Activated CD8-positive, alpha-beta memory T cell treated with anti-CD3 and anti-CD28 coated beads, Interleukin-2, amount 50 U/mL, for 24 hours (primary cell): Measurements from ENCODE around the gene SNORC.

Source experiments
- DNase-seq: peaks from one replicate; pipeline ENCODE4 v3.0.0-alpha.2; 2020; ENCODE audit errors: extremely low read depth

SNORC gene

GRCh38 chr2:232869138-232870017, 686 bp upstream of the SNORC start:
- DNase-seq: no peak

GRCh38 chr2:232870766-232871371, 805 bp downstream of the SNORC start:
- DNase-seq: no peak

- no peak for DNase-seq
Observed at GRCh38 chr2:232871418-232871834, 1.4 kb downstream of the SNORC start.

DNA sequence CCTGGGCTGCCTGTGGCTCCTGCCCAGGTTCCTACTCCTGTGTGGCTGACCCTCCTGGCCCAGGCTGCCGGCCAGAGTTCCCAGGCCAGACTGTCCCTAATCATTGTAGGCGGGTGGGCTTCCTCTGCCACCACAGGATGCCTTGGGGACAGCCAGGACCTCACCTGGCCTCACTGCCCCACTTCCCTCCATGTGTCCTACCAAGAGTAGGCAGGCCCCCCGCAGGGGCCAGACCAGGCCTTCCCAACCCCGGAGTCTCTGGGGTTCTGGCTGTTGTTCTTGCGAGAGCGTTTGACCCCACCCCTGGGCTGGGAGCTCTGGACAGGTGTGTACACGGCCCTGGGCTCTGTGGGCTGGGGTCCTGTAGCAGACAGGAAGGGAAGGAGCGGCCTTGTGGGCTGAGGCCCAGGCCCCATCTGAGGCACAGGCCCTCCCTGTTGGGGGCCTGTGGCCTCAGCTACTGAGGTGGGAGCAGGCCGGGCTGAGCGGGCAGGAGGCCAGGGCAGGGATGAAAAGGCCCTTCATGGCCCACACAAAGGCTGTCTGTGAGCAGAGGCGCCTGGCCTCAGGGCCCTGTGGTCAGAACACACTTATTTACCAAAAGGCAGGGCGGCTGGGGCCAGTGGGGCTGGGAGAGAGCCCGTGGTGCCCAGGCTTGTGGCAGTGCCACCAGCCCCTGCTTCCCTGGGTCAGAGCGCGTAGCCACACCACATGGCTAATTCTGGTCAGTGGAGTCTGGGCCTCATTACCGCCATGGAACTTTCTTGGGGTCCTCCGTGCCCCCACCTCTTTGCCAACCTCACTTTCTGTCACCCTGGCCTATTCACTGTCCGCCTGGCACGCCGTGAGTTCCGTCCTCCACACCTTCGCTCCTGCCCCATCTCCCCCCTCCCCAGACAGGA, 2.0 kb downstream of the SNORC start:
- no peak for DNase-seq

GRCh38 chr2:232872826-232873225, 2.8 kb downstream of the SNORC start:
- no peak for DNase-seq

- no peak for DNase-seq
Observed at GRCh38 chr2:232873292-232873908, 3.3 kb downstream of the SNORC start.

GRCh38 chr2:232873909-232874641, 4.0 kb downstream of the SNORC start:
- DNase-seq: no peak

- DNase-seq: no peak
Observed at GRCh38 chr2:232874677-232875223, 4.7 kb downstream of the SNORC start.

GRCh38 chr2:232875256-232876121, 5.4 kb downstream of the SNORC start:
- no peak for DNase-seq

DNA sequence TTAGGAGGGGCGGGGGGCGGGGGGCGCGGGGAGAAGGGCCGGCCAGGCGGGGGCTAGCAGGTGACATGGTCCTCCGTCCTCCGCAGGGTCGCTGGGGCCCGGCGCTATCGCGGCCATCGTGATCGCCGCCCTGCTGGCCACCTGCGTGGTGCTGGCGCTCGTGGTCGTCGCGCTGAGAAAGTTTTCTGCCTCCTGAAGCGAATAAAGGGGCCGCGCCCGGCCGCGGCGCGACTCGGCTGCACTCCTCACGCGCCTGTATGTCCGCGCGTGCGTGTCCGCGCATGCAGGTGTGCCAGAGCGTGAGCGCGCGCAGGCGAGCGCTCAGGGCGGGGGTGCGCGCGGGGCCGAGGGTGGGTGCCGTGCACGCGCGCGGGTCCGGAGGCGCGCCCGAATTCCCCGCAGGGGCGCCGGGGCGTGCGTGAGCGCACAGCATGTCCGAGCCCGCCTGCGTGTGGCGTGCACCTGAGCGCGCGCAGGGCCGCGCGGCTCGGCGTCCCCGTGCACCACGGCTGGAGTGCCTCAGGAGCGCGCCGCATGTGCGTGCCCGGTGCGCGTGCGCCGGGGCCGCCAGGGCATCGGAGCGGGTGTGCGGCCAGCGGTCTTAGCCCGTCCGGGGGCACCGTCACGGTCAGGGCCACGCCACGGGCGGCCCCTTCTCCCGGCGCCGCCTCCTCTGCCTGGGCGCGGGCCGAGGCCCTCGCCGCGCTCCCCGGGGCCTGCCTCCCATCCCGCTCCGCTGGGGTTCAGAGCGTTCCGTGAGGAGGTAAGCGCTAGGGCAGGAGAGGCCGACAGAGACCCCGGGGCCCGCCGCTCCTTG, 6.3 kb downstream of the SNORC start:
- DNase-seq: no peak

GRCh38 chr2:232876978-232877441, 6.9 kb downstream of the SNORC start:
- no peak for DNase-seq

- DNase-seq: no peak
Observed at GRCh38 chr2:232877940-232878511, 8.0 kb downstream of the SNORC start.

GRCh38 chr2:232878855-232879617, 9.0 kb downstream of the SNORC start:
- no peak for DNase-seq

DNA sequence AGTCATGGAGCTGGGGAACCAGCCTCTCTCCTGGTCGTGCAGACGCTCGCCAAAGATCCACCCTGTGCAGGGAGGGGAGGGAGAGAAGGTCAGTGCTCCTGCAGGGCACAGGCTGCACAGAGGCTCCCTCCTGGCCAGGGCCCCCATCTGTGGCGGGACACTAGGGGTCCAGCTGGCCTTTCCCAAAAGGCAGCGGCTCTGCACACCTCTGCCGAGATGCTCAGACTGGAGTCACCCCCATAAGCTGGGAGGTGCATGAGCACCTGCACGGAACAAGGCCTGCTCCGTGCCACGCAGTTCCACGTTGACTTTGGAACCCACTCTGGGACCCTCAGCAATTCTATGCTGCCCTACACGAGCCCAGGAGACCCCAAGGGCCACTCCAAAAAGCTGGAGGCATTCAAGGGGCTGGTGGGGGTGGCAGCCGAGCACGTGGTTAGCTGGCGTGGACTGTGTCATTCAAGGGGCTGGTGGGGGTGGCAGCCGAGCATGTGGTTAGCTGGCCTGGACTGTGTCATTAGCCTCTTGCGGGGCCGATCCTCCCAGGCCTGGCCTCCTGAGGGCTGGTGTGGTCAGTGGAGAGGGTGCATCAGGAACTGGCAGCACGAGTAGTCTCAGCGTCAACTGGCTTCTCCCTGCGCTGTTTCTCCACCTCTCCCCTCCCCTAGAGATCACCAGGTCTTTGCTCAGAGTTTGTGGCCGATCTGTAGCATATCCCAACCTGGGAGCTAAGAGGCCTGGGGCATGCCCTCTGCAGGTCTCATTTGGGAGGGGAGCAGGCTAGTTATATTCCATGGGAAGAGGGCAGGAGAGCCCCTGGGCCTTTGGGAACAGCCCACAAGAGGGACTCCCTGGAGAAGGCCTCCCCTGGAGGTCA, 9.8 kb downstream of the SNORC start:
- DNase-seq: no peak

DNA sequence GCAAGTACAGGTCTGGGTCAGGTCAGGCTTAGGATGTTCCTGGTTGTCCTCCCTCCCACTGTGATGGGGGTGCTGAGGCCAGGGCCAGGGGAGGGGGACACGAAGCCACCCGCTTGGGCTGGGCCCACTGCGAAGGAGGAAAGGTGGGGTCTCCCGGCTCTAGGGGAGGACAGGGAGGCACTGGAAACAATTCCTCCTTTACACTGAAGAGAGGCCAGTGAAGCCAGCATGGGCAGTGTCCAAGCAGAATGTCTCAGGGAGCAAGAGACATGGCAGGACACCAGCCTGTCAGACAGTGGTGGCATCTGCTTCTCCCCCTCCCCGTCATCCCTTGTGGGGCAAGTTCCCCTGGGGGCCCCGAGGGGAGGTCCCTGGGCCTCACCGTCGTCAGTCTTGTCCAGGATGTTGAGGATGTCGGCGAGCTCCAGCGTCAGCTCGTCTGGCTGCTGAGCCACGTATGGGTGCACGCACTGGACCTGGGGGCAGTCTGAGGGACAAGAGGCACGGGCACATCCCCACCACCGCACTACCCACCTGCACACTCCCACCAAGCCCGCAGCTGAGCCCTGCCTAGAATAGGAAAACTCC, 10.8 kb downstream of the SNORC start:
- DNase-seq: no peak

- DNase-seq: no peak
Observed at GRCh38 chr2:232882085-232882484, 12.0 kb downstream of the SNORC start.
